GM12878 (cell line): Measurements from ENCODE around the gene SERPINA9. TPM values are rescaled to one million over a fixed set of nuclear protein-coding genes. Genes with fewer than 3 reads are reported as not detected.

Experiments used
- ATAC-seq: fragments of 200-7000 bp; cut with Tn5 transposase; 3 replicates; pipeline ENCODE4 v1.9.1; 2020; ENCODE audit warnings: mild to moderate bottlenecking, moderate library complexity
- BruUV-seq: library from RNA; stranded (reverse); fragments of 400-500 nt; replicated peaks from 2 replicates; lab custom pipeline; 2021; lab: Mats Ljungman, UMichigan
- CTCF ChIA-PET: fragments of 300-600 bp; sonication (Branson Sonifier 250); formaldehyde crosslinking; extraction: SDS; loops from one replicate; lab custom pipeline; 2021; ENCODE audit warnings: inconsistent platforms; lab: Yijun Ruan, JAX
- POLR2A ChIA-PET: fragments of 350-600 bp; formaldehyde crosslinking; extraction: SDS; loops from one replicate; lab custom pipeline; 2021; ENCODE audit warnings: inconsistent platforms; lab: Charles Lee
- RAD21 ChIA-PET: fragments of 300-600 bp; sonication (Branson Sonifier 250); formaldehyde crosslinking; loops from one replicate; lab custom pipeline; 2023; ENCODE audit warnings: antibody characterized with exemption; ENCODE audit not compliant: unreplicated experiment; lab: Charles Lee
- SMC1A ChIA-PET: fragments of 300-600 bp; sonication (Branson Sonifier 250); formaldehyde crosslinking; loops from one replicate; lab custom pipeline; 2023; ENCODE audit not compliant: unreplicated experiment, uncharacterized antibody; lab: Charles Lee
- DNase-seq: peaks from one replicate; pipeline ENCODE4 v3.0.0-alpha.2; 2011; ENCODE audit warnings: low read depth, low spot score
- FAIRE-seq: peaks from 3 replicates; lab custom pipeline; 2011; peaks lifted over from hg19 to GRCh38; lab: Jason Lieb, UNC
- H2AFZ ChIP-seq: 2 replicates; pipeline ENCODE4 v1.6.0; 2011; ENCODE audit warnings: low read depth, low read length, control low read depth; ENCODE audit not compliant: control insufficient read depth
- H3K27ac ChIP-seq: 2 replicates; pipeline ENCODE4 v1.5.1; 2011; ENCODE audit warnings: control low read depth; ENCODE audit not compliant: control insufficient read depth, insufficient read depth
- H3K27me3 ChIP-seq, 2 experiments: replicated peaks in 1 of 2; 2 replicates each; pipeline versions ENCODE4 v1.6.0 to v1.6.1; 2011; ENCODE audit warnings: low read length in 1 of 2; ENCODE audit not compliant: control insufficient read depth in 2 of 2, insufficient read depth in 2 of 2
- H3K36me3 ChIP-seq, 2 experiments: 2 replicates each; pipeline ENCODE4 v1.5.1; 2011; ENCODE audit warnings: low read length in 1 of 2; ENCODE audit not compliant: control insufficient read depth in 2 of 2, insufficient read depth in 2 of 2
- H3K4me1 ChIP-seq: 2 replicates; pipeline ENCODE4 v1.6.1; 2011; ENCODE audit warnings: mild to moderate bottlenecking, low read length, moderate library complexity, mixed read lengths; ENCODE audit not compliant: control insufficient read depth, insufficient read depth
- H3K4me2 ChIP-seq: 2 replicates; pipeline ENCODE4 v1.6.0; 2011; ENCODE audit warnings: control low read depth; ENCODE audit not compliant: control insufficient read depth, insufficient read depth
- H3K4me3 ChIP-seq: fragments of 200-600 bp; sonication (generic); 2 replicates; pipeline ENCODE4 v1.5.1; 2016
- H3K79me2 ChIP-seq: 2 replicates; pipeline ENCODE4 v1.6.0; 2011; ENCODE audit warnings: low read length; ENCODE audit not compliant: control insufficient read depth, insufficient read depth
- H3K9ac ChIP-seq: 2 replicates; pipeline ENCODE4 v1.8.0; 2011; ENCODE audit warnings: low read length, control low read depth, mixed read lengths; ENCODE audit not compliant: control insufficient read depth, insufficient read depth
- H3K9me3 ChIP-seq: replicated peaks from 3 replicates; pipeline ENCODE4 v1.5.1; 2011; ENCODE audit warnings: mild to moderate bottlenecking, low read length; ENCODE audit not compliant: control insufficient read depth, insufficient read depth
- H4K20me1 ChIP-seq: 2 replicates; pipeline ENCODE4 v1.6.0; 2011; ENCODE audit not compliant: control insufficient read depth, insufficient read depth
- BCL11A ChIP-seq: IDR thresholded peaks from 2 replicates; pipeline ENCODE4 v1.6.1; 2011; ENCODE audit warnings: low read depth, low read length
- CBX3 ChIP-seq: fragments of 200-600 bp; sonication (generic); IDR thresholded peaks from 2 replicates; pipeline ENCODE4 v1.6.1; 2016; ENCODE audit warnings: low read depth, borderline replicate concordance
- CREB1 ChIP-seq: IDR thresholded peaks from 2 replicates; pipeline ENCODE4 v1.6.1; 2012; ENCODE audit warnings: low read depth, mild to moderate bottlenecking, inconsistent platforms
- EZH2 ChIP-seq: IDR thresholded peaks from 2 replicates; pipeline ENCODE4 v1.6.1; 2012; ENCODE audit warnings: low read depth, mild to moderate bottlenecking, control low read depth, inconsistent platforms, low read length, borderline replicate concordance; ENCODE audit not compliant: control insufficient read depth
- HDGF ChIP-seq: fragments of 450-650 bp; IDR thresholded peaks from 2 replicates; pipeline ENCODE4 v1.6.1; 2016; ENCODE audit warnings: antibody characterized with exemption
- IKZF1 ChIP-seq: fragments of 450-650 bp; conservative IDR thresholded peaks from 2 replicates; pipeline ENCODE4 v1.6.1; 2017; ENCODE audit warnings: antibody characterized with exemption, mild to moderate bottlenecking
- KAT2A ChIP-seq: conservative IDR thresholded peaks from 2 replicates; pipeline ENCODE4 v1.6.1; 2011; ENCODE audit warnings: low read depth, low read length; ENCODE audit not compliant: control insufficient read depth
- NBN ChIP-seq: fragments of 450-650 bp; IDR thresholded peaks from 2 replicates; pipeline ENCODE4 v1.6.1; 2016
- PBX3 ChIP-seq: IDR thresholded peaks from 2 replicates; pipeline ENCODE4 v1.6.1; 2011; ENCODE audit warnings: mild to moderate bottlenecking, low read depth, low read length, moderate library complexity; ENCODE audit not compliant: insufficient replicate concordance
- POLR2AphosphoS2 ChIP-seq: IDR thresholded peaks from 2 replicates; pipeline ENCODE4 v1.6.1; 2011; ENCODE audit warnings: low read depth, mild to moderate bottlenecking, low read length, improper control_type of control experiment, moderate library complexity
- RCOR1 ChIP-seq: conservative IDR thresholded peaks from 2 replicates; pipeline ENCODE4 v1.6.1; 2012; ENCODE audit warnings: low read depth, low read length, improper control_type of control experiment
- SMC3 ChIP-seq: IDR thresholded peaks from 2 replicates; pipeline ENCODE4 v1.6.1; 2011; ENCODE audit warnings: low read length, improper control_type of control experiment, borderline replicate concordance
- STAT1 ChIP-seq: fragments of 450-650 bp; conservative IDR thresholded peaks from 2 replicates; pipeline ENCODE4 v1.6.1; 2014; ENCODE audit warnings: antibody characterized with exemption, mild to moderate bottlenecking
- TARDBP ChIP-seq: IDR thresholded peaks from 2 replicates; pipeline ENCODE4 v1.6.1; 2016; ENCODE audit warnings: borderline replicate concordance
- TCF7 ChIP-seq: IDR thresholded peaks from 2 replicates; pipeline ENCODE4 v1.6.1; 2014; ENCODE audit warnings: antibody characterized with exemption, borderline replicate concordance
- YBX1 ChIP-seq: fragments of 450-650 bp; IDR thresholded peaks from 2 replicates; pipeline ENCODE4 v1.6.1; 2016; ENCODE audit warnings: antibody characterized with exemption
- YY1 ChIP-seq: IDR thresholded peaks from 2 replicates; pipeline ENCODE4 v1.6.1; 2011; ENCODE audit warnings: low read depth, mild to moderate bottlenecking, low read length
- WGBS: methylation state at CpG from one replicate; pipeline ENCODE4 v1.1.6; 2016; ENCODE audit warnings: low lambda C conversion rate; ENCODE audit not compliant: insufficient replicate concordance, insufficient coverage; ENCODE audit errors: missing lambda C conversion rate; 5-methylcytosine and 5-hydroxymethylcytosine counted together
- in situ Hi-C: fragments of 300-500 bp; cut with MboI; formaldehyde crosslinking; loops from 9 replicates; pipeline ENCODE4 v1.14.3; 2018; ENCODE audit warnings: mixed read lengths
- intact Hi-C: fragments of 100-400 bp; cut with micrococcal nuclease; formaldehyde crosslinking; loops from one replicate; pipeline ENCODE4 v1.14.2; 2022; ENCODE audit not compliant: unreplicated experiment
- polyA plus RNA-seq, 11 experiments: library from polyadenylated mRNA; depleted of rRNA in 4 of 11; unstranded in 6 of 11; stranded (reverse) in 5 of 11; fragments of >200 nt; fragmentation: Nextera tagmentation in 4 of 11; fragmentation: Illumina TruSeq in 1 of 11; extraction: Ambion mirVana in 4 of 11; extraction: Trizol in 1 of 11; gene quantifications; 1 replicate in 1 of 11; 2 replicates in 10 of 11; pipeline versions ENCODE4 v1.2.1 to v1.2.3, GENCODE V29; 2011 to 2016; ENCODE audit warnings: inconsistent platforms in 2 of 11, missing spikeins in 2 of 11, low read depth in 1 of 11
- total RNA-seq, 4 experiments: library from RNA; depleted of rRNA in 3 of 4; stranded (reverse); fragments of >200 nt in 3 of 4; fragmentation: Illumina TruSeq in 1 of 4; extraction: Trizol in 1 of 4; gene quantifications; 2 replicates each; pipeline versions ENCODE4 v1.2.1 to v1.2.3, GENCODE V29; 2013 to 2021
- TF ChIP-seq, protein P1 (sequence below): fragments of 450-650 bp; IDR thresholded peaks from 2 replicates; pipeline ENCODE4 v1.6.1; 2017; ENCODE audit warnings: mild to moderate bottlenecking
- TF ChIP-seq, protein P2 (sequence below): fragments of 150-350 bp; IDR thresholded peaks from 2 replicates; pipeline ENCODE4 v1.6.1; 2014; ENCODE audit warnings: mild to moderate bottlenecking, low read depth, low read length
- TF ChIP-seq, protein P3 (sequence below): fragments of 450-650 bp; IDR thresholded peaks from 2 replicates; pipeline ENCODE4 v1.6.1; 2017; ENCODE audit warnings: antibody characterized with exemption, mild to moderate bottlenecking, moderate library complexity

Gene SERPINA9
- total and polyA plus RNA-seq, 10 of the 15 experiments (the other 5 are each of a cell fraction or from before 2014, with no cell fraction given), result 0.05 TPM; not detected in 9

GRCh38 chr14:94480809-94481208 lies 4.8 kb upstream of the SERPINA9 start:
- no TSS peak for BruUV-seq
- Histone ChIP-seq H3K27ac (no peak overlapping the region), H4K20me1 (no peaks in the 10 kb centered on the region), H2AFZ (no peak overlapping the region), H3K9ac (no peak overlapping the region), H3K9me3 (no peaks in the 10 kb centered on the region; the same call in 2 of the 3 replicates), H3K4me2 (no peak overlapping the region), H3K36me3 (no peaks in the 10 kb centered on the region), H3K79me2 (no peaks in the 10 kb centered on the region), H3K27me3 (peaks cover 0 to 2% of the 10 kb centered on the region in 2 experiments; a peak in 1 of 4 replicates), H3K4me3 (no peak overlapping the region), H3K4me1 (peaks cover 10% of the 10 kb centered on the region)
- 5% methylated on average over 2 of the region's 2 CpGs for WGBS
- in situ Hi-C loops, result no loop called here
- ChIA-PET RAD21 (no interaction called here), POLR2A (no interaction called here), SMC1A (interaction anchor here (0.8 to 1.2 kb wide), 2 partner anchors 47 to 54 kb away, joined by 3 read pairs; no protein-coding TSS in a partner anchor), CTCF (interaction anchor here (1.0 kb wide), 1 partner anchor 44 kb away, joined by 3 read pairs; no protein-coding TSS in a partner anchor)
- no peak for ATAC-seq
- DNase-seq, result no peak
- no peak for FAIRE-seq
- TF ChIP-seq BCL11A, result no peak
- no peak for TF ChIP-seq EZH2
- TF ChIP-seq RCOR1, result no peak
- no peak for TF ChIP-seq TCF7
- TF ChIP-seq, protein P1, sequence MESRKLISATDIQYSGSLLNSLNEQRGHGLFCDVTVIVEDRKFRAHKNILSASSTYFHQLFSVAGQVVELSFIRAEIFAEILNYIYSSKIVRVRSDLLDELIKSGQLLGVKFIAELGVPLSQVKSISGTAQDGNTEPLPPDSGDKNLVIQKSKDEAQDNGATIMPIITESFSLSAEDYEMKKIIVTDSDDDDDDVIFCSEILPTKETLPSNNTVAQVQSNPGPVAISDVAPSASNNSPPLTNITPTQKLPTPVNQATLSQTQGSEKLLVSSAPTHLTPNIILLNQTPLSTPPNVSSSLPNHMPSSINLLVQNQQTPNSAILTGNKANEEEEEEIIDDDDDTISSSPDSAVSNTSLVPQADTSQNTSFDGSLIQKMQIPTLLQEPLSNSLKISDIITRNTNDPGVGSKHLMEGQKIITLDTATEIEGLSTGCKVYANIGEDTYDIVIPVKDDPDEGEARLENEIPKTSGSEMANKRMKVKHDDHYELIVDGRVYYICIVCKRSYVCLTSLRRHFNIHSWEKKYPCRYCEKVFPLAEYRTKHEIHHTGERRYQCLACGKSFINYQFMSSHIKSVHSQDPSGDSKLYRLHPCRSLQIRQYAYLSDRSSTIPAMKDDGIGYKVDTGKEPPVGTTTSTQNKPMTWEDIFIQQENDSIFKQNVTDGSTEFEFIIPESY, result no peak
- no peak for TF ChIP-seq IKZF1
- no peak for TF ChIP-seq KAT2A
- TF ChIP-seq TARDBP, result no peak
- no peak for TF ChIP-seq PBX3
- no peak for TF ChIP-seq SMC3
- no peak for TF ChIP-seq CREB1
- no peak for TF ChIP-seq CBX3
- TF ChIP-seq YY1, result no peak
- no peak for TF ChIP-seq NBN
- no peak for TF ChIP-seq POLR2AphosphoS2
- TF ChIP-seq YBX1, result no peak
- no peak for TF ChIP-seq STAT1
- no peak for TF ChIP-seq HDGF
- TF ChIP-seq, protein P2, sequence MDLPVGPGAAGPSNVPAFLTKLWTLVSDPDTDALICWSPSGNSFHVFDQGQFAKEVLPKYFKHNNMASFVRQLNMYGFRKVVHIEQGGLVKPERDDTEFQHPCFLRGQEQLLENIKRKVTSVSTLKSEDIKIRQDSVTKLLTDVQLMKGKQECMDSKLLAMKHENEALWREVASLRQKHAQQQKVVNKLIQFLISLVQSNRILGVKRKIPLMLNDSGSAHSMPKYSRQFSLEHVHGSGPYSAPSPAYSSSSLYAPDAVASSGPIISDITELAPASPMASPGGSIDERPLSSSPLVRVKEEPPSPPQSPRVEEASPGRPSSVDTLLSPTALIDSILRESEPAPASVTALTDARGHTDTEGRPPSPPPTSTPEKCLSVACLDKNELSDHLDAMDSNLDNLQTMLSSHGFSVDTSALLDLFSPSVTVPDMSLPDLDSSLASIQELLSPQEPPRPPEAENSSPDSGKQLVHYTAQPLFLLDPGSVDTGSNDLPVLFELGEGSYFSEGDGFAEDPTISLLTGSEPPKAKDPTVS, result no peak
- TF ChIP-seq, protein P3, sequence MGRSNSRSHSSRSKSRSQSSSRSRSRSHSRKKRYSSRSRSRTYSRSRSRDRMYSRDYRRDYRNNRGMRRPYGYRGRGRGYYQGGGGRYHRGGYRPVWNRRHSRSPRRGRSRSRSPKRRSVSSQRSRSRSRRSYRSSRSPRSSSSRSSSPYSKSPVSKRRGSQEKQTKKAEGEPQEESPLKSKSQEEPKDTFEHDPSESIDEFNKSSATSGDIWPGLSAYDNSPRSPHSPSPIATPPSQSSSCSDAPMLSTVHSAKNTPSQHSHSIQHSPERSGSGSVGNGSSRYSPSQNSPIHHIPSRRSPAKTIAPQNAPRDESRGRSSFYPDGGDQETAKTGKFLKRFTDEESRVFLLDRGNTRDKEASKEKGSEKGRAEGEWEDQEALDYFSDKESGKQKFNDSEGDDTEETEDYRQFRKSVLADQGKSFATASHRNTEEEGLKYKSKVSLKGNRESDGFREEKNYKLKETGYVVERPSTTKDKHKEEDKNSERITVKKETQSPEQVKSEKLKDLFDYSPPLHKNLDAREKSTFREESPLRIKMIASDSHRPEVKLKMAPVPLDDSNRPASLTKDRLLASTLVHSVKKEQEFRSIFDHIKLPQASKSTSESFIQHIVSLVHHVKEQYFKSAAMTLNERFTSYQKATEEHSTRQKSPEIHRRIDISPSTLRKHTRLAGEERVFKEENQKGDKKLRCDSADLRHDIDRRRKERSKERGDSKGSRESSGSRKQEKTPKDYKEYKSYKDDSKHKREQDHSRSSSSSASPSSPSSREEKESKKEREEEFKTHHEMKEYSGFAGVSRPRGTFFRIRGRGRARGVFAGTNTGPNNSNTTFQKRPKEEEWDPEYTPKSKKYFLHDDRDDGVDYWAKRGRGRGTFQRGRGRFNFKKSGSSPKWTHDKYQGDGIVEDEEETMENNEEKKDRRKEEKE, result no peak
- intact Hi-C loops, result loop anchor here (10.0 kb wide), 1 partner anchor 346 kb away; no protein-coding TSS in a partner anchor
